ENCODE data around the gene SLC24A4. TPM values are rescaled to one million over a fixed set of nuclear protein-coding genes. Genes with fewer than 3 reads are reported as not detected.
A peak's percentile ranks its signal among the peaks of the same experiment; 100 is the strongest.

SLC24A4 gene
- total RNA-seq, 1 donor from 2014 or later, result 0.36 TPM

- no peaks in the 10 kb centered on the region for H3K36me3 ChIP-seq
- H3K27me3 ChIP-seq (ENCODE audit: low read depth), result no peaks in the 10 kb centered on the region
- no peaks in the 10 kb centered on the region for H3K9me3 ChIP-seq (replicated peaks)
- TF ChIP-seq CTCF (IDR thresholded peaks at IDR 0.05; ENCODE audit: borderline replicate concordance), result no peak
- peaks cover 15% of the 10 kb centered on the region for H3K4me1 ChIP-seq
- intact Hi-C loops (cut with micrococcal nuclease), result no loop called here
- H3K27ac ChIP-seq (replicated peaks), result no peak overlapping the region
- DNase-seq, result peak; percentile 66
- H3K4me3 ChIP-seq, result no peak overlapping the region
Observed at GRCh38 chr14:92439537-92440344, 116.8 kb downstream of the SLC24A4 start.

- TF ChIP-seq CTCF (IDR thresholded peaks at IDR 0.05; ENCODE audit: borderline replicate concordance), result no peak
- Histone ChIP-seq H3K36me3 (no peaks in the 10 kb centered on the region), H3K4me1 (peaks cover 15% of the 10 kb centered on the region), H3K4me3 (no peak overlapping the region), H3K27me3 (ENCODE audit: low read depth) (no peaks in the 10 kb centered on the region), H3K9me3 (replicated peaks) (peaks cover 3% of the 10 kb centered on the region), H3K27ac (replicated peaks) (no peak overlapping the region)
- no peak for DNase-seq
- intact Hi-C loops (cut with micrococcal nuclease), result no loop called here
Observed at GRCh38 chr14:92440345-92441003, 117.5 kb downstream of the SLC24A4 start.

- Histone ChIP-seq H3K4me3 (no peak overlapping the region), H3K36me3 (no peaks in the 10 kb centered on the region), H3K4me1 (peaks cover 15% of the 10 kb centered on the region), H3K27me3 (ENCODE audit: low read depth) (no peaks in the 10 kb centered on the region), H3K27ac (replicated peaks) (no peak overlapping the region), H3K9me3 (replicated peaks) (peaks cover 10% of the 10 kb centered on the region)
- DNase-seq, result no peak
- intact Hi-C loops (cut with micrococcal nuclease), result no loop called here
- TF ChIP-seq CTCF (IDR thresholded peaks at IDR 0.05; ENCODE audit: borderline replicate concordance), result no peak
Observed at GRCh38 chr14:92441751-92442504, 119.0 kb downstream of the SLC24A4 start.

GRCh38 chr14:92443167-92443566 is 120.2 kb downstream of the SLC24A4 start:
- Histone ChIP-seq H3K36me3 (no peaks in the 10 kb centered on the region), H3K4me3 (no peak overlapping the region), H3K9me3 (replicated peaks) (peaks cover 10% of the 10 kb centered on the region), H3K27ac (replicated peaks) (no peak overlapping the region), H3K4me1 (peaks cover 15% of the 10 kb centered on the region), H3K27me3 (ENCODE audit: low read depth) (no peaks in the 10 kb centered on the region)
- intact Hi-C loops (cut with micrococcal nuclease), result no loop called here
- TF ChIP-seq CTCF (IDR thresholded peaks at IDR 0.05; ENCODE audit: borderline replicate concordance), result no peak
- no peak for DNase-seq

GRCh38 chr14:92443741-92444140 is 120.8 kb downstream of the SLC24A4 start:
- no peak for DNase-seq
- no peak overlapping the region for H3K27ac ChIP-seq (replicated peaks)
- peaks cover 10% of the 10 kb centered on the region for H3K9me3 ChIP-seq (replicated peaks)
- no peak for TF ChIP-seq CTCF (IDR thresholded peaks at IDR 0.05; ENCODE audit: borderline replicate concordance)
- no peaks in the 10 kb centered on the region for H3K36me3 ChIP-seq
- peaks cover 15% of the 10 kb centered on the region for H3K4me1 ChIP-seq
- no peaks in the 10 kb centered on the region for H3K27me3 ChIP-seq (ENCODE audit: low read depth)
- no peak overlapping the region for H3K4me3 ChIP-seq
- intact Hi-C loops (cut with micrococcal nuclease), result no loop called here
